HG02938 (cell line): ENCODE measurements around the gene DYRK1A.

Experiments used
- ATAC-seq: cut with Tn5 transposase; IDR thresholded peaks from one replicate; pipeline ENCODE4 v1.9.1; 2021; ENCODE audit warnings: mild to moderate bottlenecking, moderate library complexity; ENCODE audit not compliant: unreplicated experiment

Gene DYRK1A

GRCh38 chr21:37472581-37472980 lies 106.0 kb downstream of the DYRK1A start:
- ATAC-seq: no peak

- ATAC-seq: no peak
These were observed 106.9 kb downstream of the DYRK1A start for GRCh38 chr21:37473491-37473890.

GRCh38 chr21:37474342-37474741 lies 107.8 kb downstream of the DYRK1A start:
- no peak for ATAC-seq

- ATAC-seq: no peak
These were observed 108.8 kb downstream of the DYRK1A start for GRCh38 chr21:37475186-37475868.

GRCh38 chr21:37478794-37479193 lies 112.2 kb downstream of the DYRK1A start:
- no peak for ATAC-seq

- no peak for ATAC-seq
These were observed 117.2 kb downstream of the DYRK1A start for GRCh38 chr21:37483776-37484175.

GRCh38 chr21:37484535-37485474 lies 118.2 kb downstream of the DYRK1A start:
- no peak for ATAC-seq

GRCh38 chr21:37489553-37489952 lies 123.0 kb downstream of the DYRK1A start:
- no peak for ATAC-seq

GRCh38 chr21:37490084-37490483 lies 123.5 kb downstream of the DYRK1A start:
- ATAC-seq: no peak

GRCh38 chr21:37496972-37497371 lies 130.4 kb downstream of the DYRK1A start:
- no peak for ATAC-seq

- no peak for ATAC-seq
These were observed 132.1 kb downstream of the DYRK1A start for GRCh38 chr21:37498664-37499063.

- ATAC-seq: no peak
These were observed 136.4 kb downstream of the DYRK1A start for GRCh38 chr21:37502947-37503346.

GRCh38 chr21:37503848-37504467 lies 137.4 kb downstream of the DYRK1A start:
- no peak for ATAC-seq

- no peak for ATAC-seq
These were observed 139.4 kb downstream of the DYRK1A start for GRCh38 chr21:37505963-37506362.

- ATAC-seq: no peak
These were observed 141.1 kb downstream of the DYRK1A start for GRCh38 chr21:37507716-37508115.

- no peak for ATAC-seq
These were observed 141.8 kb downstream of the DYRK1A start for GRCh38 chr21:37508341-37508740.

GRCh38 chr21:37509802-37510393 lies 143.3 kb downstream of the DYRK1A start:
- no peak for ATAC-seq

GRCh38 chr21:37511848-37512247 lies 145.3 kb downstream of the DYRK1A start:
- no peak for ATAC-seq

GRCh38 chr21:37513383-37513782 lies 146.8 kb downstream of the DYRK1A start:
- no peak for ATAC-seq

- ATAC-seq: no peak
These were observed 147.6 kb downstream of the DYRK1A start for GRCh38 chr21:37514038-37514667.

- no peak for ATAC-seq
These were observed 150.4 kb downstream of the DYRK1A start for GRCh38 chr21:37516998-37517397.
